Body of pancreas (tissue), 4 donors: Measurements from ENCODE around the gene COMMD2.

ENCODE experiments used
- POLR2A ChIP-seq, 3 donors: fragments of 450-650 bp; IDR thresholded peaks; one replicate each; pipeline ENCODE4 v1.6.1; 2016; ENCODE audit warnings: antibody characterized with exemption in 3 of 3, mild to moderate bottlenecking in 2 of 3
- TF ChIP-seq, protein P1 (sequence below), 7 experiments: fragments of 450-650 bp in 4 of 7; fragments of 200-600 bp in 3 of 7; sonication (generic) in 3 of 7; IDR thresholded peaks; one replicate each; pipeline ENCODE4 v1.5.1; 2016 to 2019; ENCODE audit warnings: antibody characterized with exemption in 7 of 7

DNA sequence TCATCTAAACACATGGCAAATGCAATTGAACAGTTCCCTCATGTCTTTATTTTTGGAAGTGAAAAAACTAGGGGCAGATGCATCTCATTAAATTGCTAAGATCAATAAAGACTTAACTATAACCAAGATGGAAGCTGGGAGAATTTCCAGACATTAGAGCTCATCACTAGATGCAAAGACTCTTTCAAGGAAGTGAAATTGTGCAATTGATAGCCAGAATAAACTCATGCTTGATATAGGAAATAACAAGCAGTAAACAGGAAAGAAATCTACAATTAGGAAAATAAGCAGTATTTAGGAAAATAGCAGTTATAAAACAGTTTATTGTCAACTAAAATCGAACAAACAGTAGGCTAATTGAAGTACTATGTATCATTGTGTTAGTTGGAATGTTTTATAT is 48.9 kb upstream of the COMMD2 start:
- TF ChIP-seq, protein P1, sequence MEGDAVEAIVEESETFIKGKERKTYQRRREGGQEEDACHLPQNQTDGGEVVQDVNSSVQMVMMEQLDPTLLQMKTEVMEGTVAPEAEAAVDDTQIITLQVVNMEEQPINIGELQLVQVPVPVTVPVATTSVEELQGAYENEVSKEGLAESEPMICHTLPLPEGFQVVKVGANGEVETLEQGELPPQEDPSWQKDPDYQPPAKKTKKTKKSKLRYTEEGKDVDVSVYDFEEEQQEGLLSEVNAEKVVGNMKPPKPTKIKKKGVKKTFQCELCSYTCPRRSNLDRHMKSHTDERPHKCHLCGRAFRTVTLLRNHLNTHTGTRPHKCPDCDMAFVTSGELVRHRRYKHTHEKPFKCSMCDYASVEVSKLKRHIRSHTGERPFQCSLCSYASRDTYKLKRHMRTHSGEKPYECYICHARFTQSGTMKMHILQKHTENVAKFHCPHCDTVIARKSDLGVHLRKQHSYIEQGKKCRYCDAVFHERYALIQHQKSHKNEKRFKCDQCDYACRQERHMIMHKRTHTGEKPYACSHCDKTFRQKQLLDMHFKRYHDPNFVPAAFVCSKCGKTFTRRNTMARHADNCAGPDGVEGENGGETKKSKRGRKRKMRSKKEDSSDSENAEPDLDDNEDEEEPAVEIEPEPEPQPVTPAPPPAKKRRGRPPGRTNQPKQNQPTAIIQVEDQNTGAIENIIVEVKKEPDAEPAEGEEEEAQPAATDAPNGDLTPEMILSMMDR (IDR thresholded peaks at IDR 0.05) = no peak
- no peak for TF ChIP-seq POLR2A (IDR thresholded peaks at IDR 0.05)
